Stimulated activated CD8-positive, alpha-beta memory T cell treated with anti-CD3 and anti-CD28 coated beads, Interleukin-7, amount 100 ng/mL, for 1 hour (primary cell): ENCODE measurements around the gene SNRNP40.
"Not testable (repeated sequence)": the region's sequence is repeated elsewhere in the genome, so short reads cannot be mapped to it uniquely, and the experiment has no call there.

ENCODE experiments used
- DNase-seq, 2 donors: peaks; one replicate each; pipeline ENCODE4 v3.0.0-alpha.2; 2020; ENCODE audit warnings: low read depth in 2 of 2

SNRNP40 gene

GRCh38 chr1:31282426-31282825 is 14.2 kb downstream of the SNRNP40 start:
- DNase-seq, result not testable (repeated sequence)

GRCh38 chr1:31273619-31274018 is 23.0 kb downstream of the SNRNP40 start:
- DNase-seq, result no peak

DNA sequence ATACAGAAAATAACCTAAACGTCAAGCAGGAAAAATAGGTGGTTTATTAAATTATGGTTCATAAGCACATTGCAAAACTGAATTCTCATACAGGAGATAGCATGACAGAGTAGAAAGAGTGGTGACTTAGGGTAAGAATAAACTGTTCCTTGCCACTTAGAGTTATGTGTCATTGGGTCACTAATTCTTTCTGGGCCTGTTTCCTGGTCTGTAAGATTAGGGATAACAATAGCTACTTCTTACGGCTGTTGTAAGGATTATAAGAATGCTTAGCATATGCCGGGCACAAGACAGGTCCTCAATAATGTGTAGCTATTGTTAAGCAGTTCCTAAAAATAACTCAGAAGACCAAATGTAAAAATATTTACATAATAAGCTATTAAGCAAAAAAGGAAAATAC is 24.2 kb downstream of the SNRNP40 start:
- DNase-seq, result no peak

GRCh38 chr1:31266547-31266946 is 30.0 kb downstream of the SNRNP40 start:
- DNase-seq, result no peak

DNA sequence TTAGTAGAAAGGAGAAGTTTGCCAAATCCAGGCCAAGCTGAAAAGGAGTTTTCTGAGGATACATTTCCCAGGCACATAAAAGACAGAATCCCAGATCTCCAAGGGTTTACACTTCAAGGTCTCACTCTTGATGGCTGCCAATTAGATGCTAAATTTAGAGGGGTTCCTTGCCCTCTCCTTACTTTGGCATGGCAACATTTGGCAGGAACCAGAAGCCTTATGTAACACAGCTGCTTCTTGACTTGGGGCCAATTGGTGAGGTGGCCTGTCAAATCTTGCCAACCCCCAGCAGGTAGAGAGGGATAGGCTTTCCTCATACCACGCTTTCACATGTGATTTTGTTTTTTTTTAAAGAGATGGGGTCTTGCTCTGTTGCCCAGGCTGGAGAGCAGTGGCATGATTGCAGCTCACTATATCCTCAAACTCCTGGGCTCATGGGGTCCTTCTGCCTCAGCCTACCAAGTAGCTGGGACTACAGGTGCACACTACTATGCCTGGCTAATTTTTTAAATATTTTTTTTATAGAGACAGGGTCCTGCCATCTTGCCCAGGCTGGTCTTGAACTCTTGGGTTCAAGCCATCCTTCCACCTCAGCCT is 31.7 kb downstream of the SNRNP40 start:
- no peak for DNase-seq

DNA sequence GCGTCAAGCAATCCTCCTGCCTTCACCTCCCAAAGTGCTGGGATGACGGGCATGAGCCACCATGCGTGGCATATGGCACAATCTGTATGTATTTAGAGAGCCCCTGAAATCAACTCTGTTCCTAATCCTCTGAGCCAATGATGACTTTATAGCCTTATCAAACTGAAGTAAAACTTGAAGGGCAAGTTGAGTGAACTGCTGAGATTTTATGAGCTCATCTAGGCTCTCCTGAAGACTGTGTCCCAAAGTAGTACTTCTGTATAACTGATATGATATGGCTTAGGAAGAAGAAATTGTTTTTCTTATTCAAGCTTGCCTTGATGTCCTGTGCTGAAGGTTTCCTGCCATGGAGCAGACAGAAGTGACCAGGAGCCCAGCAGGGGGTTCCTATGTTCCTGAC is 33.2 kb downstream of the SNRNP40 start:
- DNase-seq, result no peak

- not testable (repeated sequence) for DNase-seq
These were observed 34.2 kb downstream of the SNRNP40 start for GRCh38 chr1:31262393-31262792.

- no peak for DNase-seq
These were observed 34.7 kb downstream of the SNRNP40 start for GRCh38 chr1:31261916-31262315.

- DNase-seq, result no peak
These were observed 36.8 kb downstream of the SNRNP40 start for GRCh38 chr1:31259746-31260145.

GRCh38 chr1:31258581-31258980 is 38.0 kb downstream of the SNRNP40 start:
- no peak for DNase-seq

DNA sequence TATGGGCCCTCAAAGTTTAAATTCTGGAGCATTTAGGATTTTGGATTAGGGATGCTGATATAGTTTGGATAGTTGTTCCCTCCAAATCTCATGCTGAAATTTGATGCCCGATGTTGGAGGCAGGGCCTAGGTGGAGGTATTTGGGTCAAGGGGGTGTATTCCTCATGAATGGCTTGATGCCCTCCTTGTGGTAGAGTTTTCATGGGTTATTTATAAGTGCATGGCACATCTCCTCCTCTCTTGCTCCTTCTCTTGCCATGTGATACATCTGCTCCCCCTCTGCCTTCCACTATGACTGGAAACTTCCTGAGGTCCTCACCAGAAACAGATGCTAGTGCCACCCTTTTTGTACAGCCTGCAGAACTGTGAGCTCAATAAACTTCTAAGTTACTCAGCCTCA is 39.4 kb downstream of the SNRNP40 start:
- DNase-seq, result no peak

GRCh38 chr1:31249854-31250253 is 46.7 kb downstream of the SNRNP40 start:
- DNase-seq, result no peak

- DNase-seq, result no peak
These were observed 48.3 kb downstream of the SNRNP40 start for GRCh38 chr1:31248276-31248675.

GRCh38 chr1:31244326-31244725 is 52.3 kb downstream of the SNRNP40 start:
- DNase-seq, result no peak

DNA sequence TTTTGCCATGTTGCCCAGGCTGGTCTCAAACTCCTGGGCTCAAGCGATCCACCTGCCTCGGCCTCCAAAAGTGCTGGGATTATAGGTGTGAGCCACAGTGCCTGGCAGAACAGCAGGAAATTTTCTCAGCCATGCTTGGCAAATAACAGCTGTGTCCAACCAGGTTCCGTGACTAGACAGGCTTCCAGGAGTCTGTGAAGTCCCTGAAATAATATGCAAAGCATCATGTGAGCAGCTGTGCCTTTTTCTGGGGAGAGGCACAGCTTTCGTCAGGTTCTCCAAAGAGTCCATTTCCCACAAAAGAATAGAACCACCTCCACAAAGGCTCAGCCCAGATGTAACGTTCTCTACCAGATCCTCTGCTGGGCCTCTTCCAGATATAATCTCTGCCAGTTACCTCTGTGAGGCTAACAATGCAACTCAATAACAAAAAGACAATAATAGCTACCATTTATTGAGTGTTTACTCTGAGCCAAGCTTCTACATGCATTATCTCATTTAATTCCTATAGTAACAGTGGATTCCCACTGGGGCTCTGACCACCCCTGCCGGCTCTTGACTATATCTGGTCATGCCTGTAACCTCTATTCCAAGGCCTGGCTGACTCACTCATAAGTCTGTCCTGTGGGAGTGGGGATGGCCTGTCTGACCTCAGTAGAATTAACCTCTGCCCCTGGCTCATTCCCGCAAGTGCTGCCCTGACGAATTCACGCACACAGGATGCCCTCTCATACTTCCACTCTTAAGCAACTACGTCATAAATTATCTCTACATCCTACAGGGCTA is 52.9 kb downstream of the SNRNP40 start:
- DNase-seq, result no peak

DNA sequence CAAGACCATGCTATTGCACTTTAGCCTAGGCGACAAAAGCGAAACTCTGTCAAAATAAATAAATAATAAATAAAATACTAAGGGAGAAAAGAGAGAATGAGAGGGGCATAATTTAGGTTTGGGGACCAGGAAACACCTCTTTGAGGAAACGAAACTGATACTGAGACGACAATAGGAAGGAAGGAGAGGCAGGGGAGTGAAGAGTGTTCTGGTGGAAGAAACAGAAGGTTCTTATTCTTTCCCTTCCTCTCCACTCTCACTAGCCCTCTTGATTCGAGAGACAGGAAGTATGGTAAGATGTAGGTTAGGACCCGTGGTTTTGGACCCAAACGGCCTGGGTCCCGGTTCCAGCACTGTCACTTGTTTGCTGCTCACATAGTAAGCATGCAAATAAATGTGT is 55.3 kb downstream of the SNRNP40 start:
- DNase-seq, result no peak

- no peak for DNase-seq
These were observed 56.8 kb downstream of the SNRNP40 start, which contains the start of gene NKAIN1 for GRCh38 chr1:31239653-31240241. Gene NKAIN1, minus strand, starts transcription at chr1:31239887. Its CDS starts 340 bp downstream, at chr1:31239547.

- DNase-seq, result no peak
These were observed 57.5 kb downstream of the SNRNP40 start for GRCh38 chr1:31238986-31239613.

GRCh38 chr1:31238612-31238985 is 58.0 kb downstream of the SNRNP40 start:
- no peak for DNase-seq

DNA sequence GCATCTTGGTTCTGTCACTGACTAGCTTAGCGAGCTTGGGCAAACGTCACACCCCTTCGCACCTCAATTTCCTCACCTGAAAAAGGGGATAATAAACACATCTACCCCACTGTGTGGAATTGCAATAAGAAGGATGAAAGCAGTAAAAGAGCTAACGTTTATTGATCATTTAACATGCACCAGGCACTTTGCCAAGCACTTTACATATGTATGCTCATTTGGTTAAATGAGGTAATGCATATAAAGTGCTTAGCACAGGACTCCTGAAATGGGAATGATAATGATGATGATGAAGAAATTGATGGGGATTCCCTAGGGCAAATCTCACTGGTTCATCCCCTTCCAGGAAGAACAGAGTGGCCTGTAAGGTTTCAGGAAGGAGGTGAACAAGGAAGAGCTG is 61.7 kb downstream of the SNRNP40 start:
- DNase-seq, result no peak

DNA sequence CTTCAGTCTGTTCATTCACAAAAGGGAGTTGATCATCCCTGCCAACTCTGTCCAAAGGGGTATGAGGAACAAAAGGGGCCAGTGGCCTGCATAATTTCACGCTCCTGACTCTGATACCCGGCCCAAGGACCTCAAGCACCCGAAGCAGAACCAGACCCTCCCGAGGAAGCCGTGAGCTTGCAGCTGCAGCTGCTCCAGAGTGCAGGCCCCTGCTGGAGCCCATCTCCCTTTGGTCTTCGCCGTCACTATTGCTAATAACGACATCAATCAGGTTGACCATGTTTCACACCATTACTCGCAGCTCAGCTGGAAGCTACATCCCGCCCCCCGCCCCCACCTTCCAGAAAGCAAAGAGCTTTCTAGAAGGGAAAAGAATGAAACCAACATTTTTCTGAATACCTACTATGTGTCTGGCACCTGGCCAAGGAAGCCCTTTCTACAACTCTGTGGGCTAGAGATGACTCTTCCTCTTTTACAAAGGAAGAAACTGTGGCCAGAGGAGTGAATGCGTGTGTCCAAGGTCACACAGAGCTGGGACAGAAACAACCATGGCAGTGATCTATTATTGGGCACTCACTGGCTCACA is 62.4 kb downstream of the SNRNP40 start:
- no peak for DNase-seq

GRCh38 chr1:31232689-31233088 is 63.9 kb downstream of the SNRNP40 start:
- no peak for DNase-seq
